HG03135 (cell line): ENCODE measurements around the gene A2M.
"Not testable (repeated sequence)": the region's sequence is repeated elsewhere in the genome, so short reads cannot be mapped to it uniquely, and the experiment has no call there.

ENCODE experiments used
- ATAC-seq: cut with Tn5 transposase; IDR thresholded peaks from one replicate; pipeline ENCODE4 v1.9.1; 2021; ENCODE audit warnings: mild to moderate bottlenecking, moderate library complexity; ENCODE audit not compliant: unreplicated experiment

Gene A2M

GRCh38 chr12:9115731-9116559 is at the start of gene A2M:
A2M (minus strand) TSS chr12:9115919; CDS start chr12:9115849, 70 bp downstream.
- ATAC-seq, result no peak

GRCh38 chr12:9163392-9163791 is 47.7 kb upstream of the A2M start:
- no peak for ATAC-seq

DNA sequence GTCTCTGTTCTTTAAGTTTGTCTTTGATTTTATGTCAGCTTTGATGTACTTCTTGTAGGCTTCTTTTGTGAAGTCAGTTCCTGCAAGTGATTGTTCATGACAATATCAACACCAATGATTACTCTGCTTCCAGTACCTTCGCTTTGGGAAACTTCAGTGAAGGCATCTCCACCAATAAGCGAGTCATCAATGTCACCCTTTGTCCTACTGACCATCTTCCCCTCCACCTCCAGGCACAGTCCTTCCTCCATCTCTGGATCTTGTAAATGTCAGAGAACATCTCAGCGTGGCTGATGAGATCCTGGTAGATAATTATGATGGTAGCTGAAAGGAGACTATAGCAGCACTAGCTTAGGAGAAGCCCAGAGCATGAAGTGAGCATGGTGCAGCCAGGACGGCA is 40.4 kb upstream of the A2M start:
- ATAC-seq, result no peak

DNA sequence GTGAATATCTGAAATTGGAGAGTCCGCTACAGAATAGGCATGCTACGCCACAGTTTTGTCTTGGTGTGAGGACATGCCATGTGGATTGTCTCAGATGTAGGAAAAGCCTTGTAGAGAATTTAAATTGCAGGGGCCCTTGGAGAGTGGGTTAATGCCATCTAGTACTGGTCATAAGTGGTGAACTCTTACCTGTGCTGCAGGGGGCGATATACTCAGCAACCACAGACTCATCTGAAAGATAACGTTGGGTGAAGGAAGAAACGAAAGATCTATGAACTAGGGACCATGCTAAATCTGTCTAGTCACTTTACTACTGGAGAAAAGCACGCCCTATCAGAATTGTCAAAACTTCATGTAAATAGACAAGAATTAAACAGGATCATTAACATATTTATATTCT is 33.7 kb upstream of the A2M start:
- ATAC-seq, result no peak

GRCh38 chr12:9148926-9149325 is 33.2 kb upstream of the A2M start:
- no peak for ATAC-seq

- no peak for ATAC-seq
These were observed 31.7 kb upstream of the A2M start for GRCh38 chr12:9147461-9147860.

DNA sequence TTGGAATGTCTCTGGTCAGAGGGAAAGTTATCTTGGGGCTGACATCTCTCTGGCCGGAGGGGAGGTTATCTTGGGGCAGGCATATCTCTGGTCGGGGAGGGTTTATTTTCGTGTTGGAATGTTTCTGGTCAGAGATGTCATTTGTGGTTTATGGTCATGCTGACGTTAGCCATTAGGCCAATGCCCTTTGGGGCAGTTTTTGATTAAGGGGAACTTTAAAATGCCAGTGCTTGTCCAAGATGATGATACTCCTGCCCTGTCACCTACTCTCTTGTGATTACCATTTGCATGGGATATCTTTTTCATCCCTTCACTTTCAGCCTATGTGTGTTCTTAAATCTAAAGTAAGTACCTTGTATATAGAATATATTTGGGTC is 29.0 kb upstream of the A2M start:
- no peak for ATAC-seq

DNA sequence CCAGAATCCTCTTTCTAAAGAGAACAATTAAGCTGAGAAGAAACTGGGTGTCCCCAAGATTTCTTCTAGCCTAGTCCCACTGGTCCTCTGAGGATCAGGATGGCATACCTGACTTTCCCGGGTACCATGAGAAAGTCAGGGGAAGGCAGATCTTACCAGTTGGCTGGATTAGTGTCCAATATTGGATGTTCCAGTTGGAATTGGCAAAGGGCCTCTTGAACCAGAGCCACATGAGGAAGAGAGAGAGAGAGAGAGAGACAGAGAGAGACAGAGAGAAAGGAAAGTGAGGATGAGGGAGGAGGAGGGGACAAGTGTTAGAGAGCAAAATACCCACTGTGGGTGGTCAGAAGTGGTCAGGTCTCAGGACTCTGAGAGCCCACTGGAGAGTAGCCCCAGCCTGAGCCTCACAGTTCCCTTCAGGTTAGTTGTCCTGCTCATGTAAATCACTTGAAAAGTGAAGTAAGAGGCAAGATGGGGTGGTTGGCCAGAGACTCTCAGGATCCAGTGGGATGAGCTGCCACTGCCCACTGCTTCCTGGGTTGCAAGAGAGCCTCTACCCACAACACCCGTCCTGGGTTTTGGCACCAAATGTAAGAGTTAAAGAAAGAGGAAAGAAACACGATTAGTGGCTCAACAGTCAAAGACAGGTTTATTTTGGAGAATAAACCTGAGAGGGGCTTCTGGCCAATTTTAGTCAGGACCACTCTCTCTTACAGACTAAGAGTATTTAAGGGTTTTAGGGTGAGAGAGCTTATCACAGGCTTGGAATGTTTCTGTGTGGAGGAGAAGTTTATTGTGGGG is 28.4 kb upstream of the A2M start:
- ATAC-seq, result no peak

DNA sequence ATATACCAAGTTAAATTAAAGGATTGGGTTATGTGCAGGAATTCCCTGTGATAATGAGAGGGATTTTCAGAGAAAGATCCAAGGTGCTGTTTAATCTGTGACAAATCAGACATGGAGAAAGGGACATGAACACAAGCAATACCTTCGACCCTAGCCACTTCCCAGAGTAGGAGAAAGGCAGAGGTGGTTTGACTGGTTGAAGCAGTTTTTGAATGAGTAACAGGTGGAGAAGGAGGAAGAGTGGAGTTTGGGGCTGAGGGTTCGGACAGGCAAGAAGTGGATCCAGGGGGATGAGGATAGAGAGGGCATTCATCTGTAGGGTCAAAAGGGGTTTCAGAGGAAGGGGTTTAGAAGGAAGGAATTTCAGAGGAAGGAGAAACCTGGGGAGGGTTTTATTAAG is 27.4 kb upstream of the A2M start:
- no peak for ATAC-seq

- ATAC-seq, result not testable (repeated sequence)
These were observed 24.0 kb upstream of the A2M start for GRCh38 chr12:9139588-9140290.

DNA sequence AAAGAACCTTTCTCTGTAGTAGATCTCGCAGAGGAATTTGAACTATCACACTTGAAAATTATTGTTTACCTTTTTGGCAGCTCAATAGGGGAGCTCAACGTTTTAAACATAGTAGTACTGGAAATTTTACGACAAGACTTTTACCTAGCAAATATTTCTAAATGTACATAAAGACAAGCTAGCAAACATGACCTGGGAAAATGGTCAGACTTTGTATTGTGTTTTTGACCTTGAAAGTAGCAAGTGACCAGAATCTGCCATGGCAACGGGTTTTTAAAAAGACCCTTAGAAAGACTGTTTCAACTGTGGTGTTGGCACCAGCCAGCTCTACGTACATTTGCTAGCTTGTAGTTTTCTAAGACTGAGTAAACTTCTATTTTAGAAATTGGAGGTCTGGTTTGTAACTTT is 20.2 kb upstream of the A2M start:
- ATAC-seq, result no peak

DNA sequence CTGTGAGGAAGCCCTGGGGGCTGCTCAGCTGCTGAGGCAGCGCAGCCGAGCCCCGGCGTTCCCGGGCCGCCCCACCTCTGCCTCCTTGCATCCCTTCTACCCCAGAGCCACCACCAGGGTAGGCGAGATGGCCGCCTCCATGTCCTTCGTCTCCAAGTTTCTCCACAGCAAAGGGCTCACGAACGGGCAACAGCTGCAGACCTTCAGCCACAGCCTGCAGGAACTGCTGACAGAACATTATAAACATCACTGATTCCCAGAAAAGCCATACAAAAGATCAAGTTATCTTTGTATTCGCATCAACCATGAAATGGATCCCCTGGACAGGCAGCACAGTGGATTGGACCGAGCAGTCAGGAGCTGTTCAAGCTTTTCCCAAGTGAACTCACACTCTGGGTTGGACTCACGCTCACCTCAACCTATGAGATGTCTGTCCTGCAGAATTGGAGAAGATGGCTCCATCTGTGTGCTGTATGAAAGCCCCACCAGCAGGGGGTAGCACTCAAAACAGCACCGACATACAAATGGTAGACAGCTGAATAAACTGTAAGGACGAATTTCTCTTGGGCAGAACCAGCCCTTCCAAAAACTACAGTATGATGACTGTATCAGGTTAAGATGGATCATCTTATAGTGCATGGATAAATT is 19.4 kb upstream of the A2M start:
- ATAC-seq, result no peak

- ATAC-seq, result no peak
These were observed 17.6 kb upstream of the A2M start for GRCh38 chr12:9133216-9133916.

DNA sequence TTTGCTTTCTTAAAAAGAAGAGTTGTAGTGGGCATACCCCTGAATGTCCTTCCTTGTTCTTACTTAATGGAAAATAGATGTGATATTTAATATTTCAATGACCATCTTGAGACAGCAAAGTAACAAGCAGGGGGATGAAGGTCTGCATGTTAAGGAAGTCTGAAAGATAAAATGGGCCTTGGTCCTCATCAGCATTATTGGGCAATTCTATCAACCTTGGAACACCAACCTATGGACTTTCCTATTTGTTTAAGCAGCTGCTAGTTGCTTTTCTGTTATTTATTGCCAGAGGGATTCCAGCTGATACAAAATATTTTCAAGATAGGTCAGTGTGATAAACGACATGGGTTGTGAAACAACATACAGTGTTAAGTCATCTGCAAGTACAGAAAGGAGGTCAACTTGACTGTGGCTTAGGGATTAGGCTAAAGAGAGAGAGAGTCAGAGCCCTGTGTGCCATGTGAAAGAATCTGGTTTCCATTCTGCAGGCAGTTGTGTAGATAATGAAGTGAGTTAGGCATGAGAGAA is 16.4 kb upstream of the A2M start:
- no peak for ATAC-seq

GRCh38 chr12:9130244-9130643 is 14.5 kb upstream of the A2M start:
- no peak for ATAC-seq

GRCh38 chr12:9127936-9128663 is 12.4 kb upstream of the A2M start:
- ATAC-seq, result no peak

DNA sequence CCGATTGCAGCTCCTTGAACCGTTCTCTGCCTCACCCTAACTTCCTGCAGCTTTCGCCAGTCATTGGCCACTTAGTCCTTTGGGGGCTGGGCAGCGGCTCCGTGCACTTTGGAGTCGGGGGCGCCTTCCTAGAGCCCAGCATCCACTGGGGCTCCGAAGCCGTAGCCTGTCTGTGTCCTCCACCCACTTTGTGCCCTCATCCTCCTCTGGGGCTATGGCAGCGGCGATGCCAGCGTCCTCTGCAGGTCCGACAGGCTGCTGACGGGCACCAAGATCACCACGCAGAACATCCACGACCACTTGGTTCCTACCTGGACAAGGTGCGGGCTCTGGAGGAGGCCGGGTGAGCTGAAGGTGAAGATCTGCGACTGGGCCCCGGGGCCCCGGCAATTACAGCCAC is 11.8 kb upstream of the A2M start:
- ATAC-seq, result no peak

GRCh38 chr12:9124383-9125031 is 8.8 kb upstream of the A2M start:
- no peak for ATAC-seq

DNA sequence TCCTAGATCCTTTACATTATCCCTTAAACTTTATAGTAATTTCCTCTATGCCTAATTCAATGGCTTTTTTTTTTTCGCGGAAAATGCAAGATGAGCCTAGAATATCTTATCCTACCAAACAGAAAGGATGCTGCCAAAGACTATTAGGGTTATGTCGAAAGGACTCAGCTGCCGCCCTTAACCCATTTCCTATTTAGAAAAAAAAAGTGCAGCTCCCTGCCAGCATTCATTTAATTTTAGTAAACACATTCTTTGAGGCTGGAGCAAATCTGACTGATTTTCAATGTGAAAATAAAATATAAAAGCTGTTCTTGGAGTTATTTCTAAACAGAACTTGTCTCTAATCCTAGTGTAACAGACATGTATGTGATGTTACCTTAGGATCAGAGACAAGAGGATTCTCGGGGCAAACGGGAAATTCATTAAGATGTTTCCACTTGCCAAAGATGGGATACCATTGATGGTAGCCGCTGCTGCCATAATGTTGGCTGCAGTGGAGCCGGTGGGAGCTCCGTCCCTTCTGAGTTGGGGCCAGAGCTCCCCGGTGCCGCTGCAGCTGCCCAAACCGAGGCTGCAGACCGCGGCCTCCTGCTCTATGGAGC is 8.2 kb upstream of the A2M start:
- ATAC-seq, result no peak
